Measurements from ENCODE around the gene ANKRA2. TPM values are rescaled to one million over a fixed set of nuclear protein-coding genes. Genes with fewer than 3 reads are reported as not detected.

The ANKRA2 gene
- total and polyA plus RNA-seq, 2 donors (not counting 3 experiments of a cell fraction or from before 2014, with no cell fraction given), result 8.6 to 19.5 TPM

DNA sequence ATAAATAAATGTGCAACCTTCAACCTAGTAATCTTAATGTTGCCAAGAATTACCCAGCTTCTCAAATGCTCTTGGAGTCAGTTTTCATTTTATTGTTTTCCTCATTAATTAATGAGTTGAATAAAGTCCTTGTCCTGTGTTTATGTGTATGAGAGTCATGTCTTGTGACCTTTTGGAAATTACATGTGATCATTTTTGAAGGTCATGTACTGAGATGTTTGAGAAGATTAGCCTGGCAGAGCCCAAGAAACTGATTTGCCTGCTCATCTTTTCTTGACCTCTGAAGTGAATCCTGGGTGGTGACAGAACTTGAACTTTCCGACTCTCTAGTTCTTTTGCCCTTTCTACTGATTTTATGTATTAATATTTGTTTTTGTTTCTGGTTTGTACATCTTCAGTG, 15.4 kb downstream of the ANKRA2 start:
- no peak for FAIRE-seq
- dilution Hi-C loops (cut with MboI; ENCODE audit: extremely low pct_ligation_motif_present, low sequenced_read_pairs), result no loop called here
- CTCF ChIA-PET, result no interaction called here
- no peaks in the 10 kb centered on the region for H3K79me2 ChIP-seq (ENCODE audit: control insufficient read depth, insufficient read depth, low read length)
- peaks cover 0 to 3% of the 10 kb centered on the region in 2 experiments for H3K27me3 ChIP-seq (ENCODE audit: control insufficient read depth in 2 of 2, insufficient read depth in 2 of 2, low read length in 2 of 2)
- no TSS peak for BruUV-seq (replicated peaks)
- H3K4me3 ChIP-seq (replicated peaks in 1 of 3; ENCODE audit: insufficient read depth in 1 of 3, low read depth in 1 of 3, low read length in 3 of 3), result no peak overlapping the region
- no peak overlapping the region for H3K4me2 ChIP-seq (ENCODE audit: insufficient read depth, low read length)
- H3K9me1 ChIP-seq (replicated peaks; ENCODE audit: control insufficient read depth, extremely low read depth, insufficient read depth, low read length), result no peaks in the 10 kb centered on the region
- H3K9me3 ChIP-seq (replicated peaks; ENCODE audit: control insufficient read depth, insufficient read depth, low read length), result no peaks in the 10 kb centered on the region
- no peaks in the 10 kb centered on the region for H4K20me1 ChIP-seq (replicated peaks; ENCODE audit: control insufficient read depth, extremely low read depth, insufficient read depth, low read length)
- TF ChIP-seq, protein P1, sequence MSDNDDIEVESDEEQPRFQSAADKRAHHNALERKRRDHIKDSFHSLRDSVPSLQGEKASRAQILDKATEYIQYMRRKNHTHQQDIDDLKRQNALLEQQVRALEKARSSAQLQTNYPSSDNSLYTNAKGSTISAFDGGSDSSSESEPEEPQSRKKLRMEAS (IDR thresholded peaks at IDR 0.05; ENCODE audit: insufficient read depth, insufficient read length), result no peak
- TF ChIP-seq, protein P2, sequence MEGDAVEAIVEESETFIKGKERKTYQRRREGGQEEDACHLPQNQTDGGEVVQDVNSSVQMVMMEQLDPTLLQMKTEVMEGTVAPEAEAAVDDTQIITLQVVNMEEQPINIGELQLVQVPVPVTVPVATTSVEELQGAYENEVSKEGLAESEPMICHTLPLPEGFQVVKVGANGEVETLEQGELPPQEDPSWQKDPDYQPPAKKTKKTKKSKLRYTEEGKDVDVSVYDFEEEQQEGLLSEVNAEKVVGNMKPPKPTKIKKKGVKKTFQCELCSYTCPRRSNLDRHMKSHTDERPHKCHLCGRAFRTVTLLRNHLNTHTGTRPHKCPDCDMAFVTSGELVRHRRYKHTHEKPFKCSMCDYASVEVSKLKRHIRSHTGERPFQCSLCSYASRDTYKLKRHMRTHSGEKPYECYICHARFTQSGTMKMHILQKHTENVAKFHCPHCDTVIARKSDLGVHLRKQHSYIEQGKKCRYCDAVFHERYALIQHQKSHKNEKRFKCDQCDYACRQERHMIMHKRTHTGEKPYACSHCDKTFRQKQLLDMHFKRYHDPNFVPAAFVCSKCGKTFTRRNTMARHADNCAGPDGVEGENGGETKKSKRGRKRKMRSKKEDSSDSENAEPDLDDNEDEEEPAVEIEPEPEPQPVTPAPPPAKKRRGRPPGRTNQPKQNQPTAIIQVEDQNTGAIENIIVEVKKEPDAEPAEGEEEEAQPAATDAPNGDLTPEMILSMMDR (IDR thresholded peaks at IDR 0.05; ENCODE audit: extremely low read depth in 1 of 2, insufficient read depth in 1 of 2, low read depth in 1 of 2, low read length in 2 of 2), result no peak
- TF ChIP-seq FOS (IDR thresholded peaks at IDR 0.05; ENCODE audit: borderline replicate concordance, insufficient read depth, low read length), result no peak
- no peak for TF ChIP-seq POLR2AphosphoS5 (IDR thresholded peaks at IDR 0.05; ENCODE audit: insufficient read depth, low read depth, low read length)
- no peak for TF ChIP-seq JUN (IDR thresholded peaks at IDR 0.05; ENCODE audit: borderline replicate concordance, insufficient read depth, insufficient read length, low read depth)
- no peak for TF ChIP-seq GATA2 (IDR thresholded peaks at IDR 0.05; ENCODE audit: insufficient read depth, insufficient read length, low read depth, low read length)
- TF ChIP-seq POLR2A (IDR thresholded peaks at IDR 0.05; ENCODE audit: low read depth, low read length), result no peak
- no peak for TF ChIP-seq MYC (IDR thresholded peaks at IDR 0.05; ENCODE audit: low read depth, low read length)
- no peak for TF ChIP-seq EZH2 (IDR thresholded peaks at IDR 0.05; ENCODE audit: borderline replicate concordance, low read depth, low read length, severe bottlenecking)
- no peak overlapping the region for H2AFZ ChIP-seq (ENCODE audit: low read depth, low read length)
- intact Hi-C loops (cut with micrococcal nuclease), result no loop called here
- H3K4me1 ChIP-seq (ENCODE audit: control insufficient read depth, extremely low read depth, insufficient read depth, low read length), result no peaks in the 10 kb centered on the region
- POLR2A ChIA-PET, result no interaction called here
- no peak for DNase-seq (ENCODE audit: low read depth, low spot score)
- no peak overlapping the region for H3K27ac ChIP-seq (ENCODE audit: insufficient read depth, low read depth, low read length)
- no peaks in the 10 kb centered on the region for H3K36me3 ChIP-seq (ENCODE audit: control insufficient read depth in 2 of 2, extremely low read depth in 1 of 2, insufficient read depth in 2 of 2, low read length in 2 of 2)
- no peak overlapping the region for H3K9ac ChIP-seq (replicated peaks; ENCODE audit: extremely low read depth, insufficient read depth, low read length)
